ENCODE results near the gene LPCAT3.

The LPCAT3 gene

DNA sequence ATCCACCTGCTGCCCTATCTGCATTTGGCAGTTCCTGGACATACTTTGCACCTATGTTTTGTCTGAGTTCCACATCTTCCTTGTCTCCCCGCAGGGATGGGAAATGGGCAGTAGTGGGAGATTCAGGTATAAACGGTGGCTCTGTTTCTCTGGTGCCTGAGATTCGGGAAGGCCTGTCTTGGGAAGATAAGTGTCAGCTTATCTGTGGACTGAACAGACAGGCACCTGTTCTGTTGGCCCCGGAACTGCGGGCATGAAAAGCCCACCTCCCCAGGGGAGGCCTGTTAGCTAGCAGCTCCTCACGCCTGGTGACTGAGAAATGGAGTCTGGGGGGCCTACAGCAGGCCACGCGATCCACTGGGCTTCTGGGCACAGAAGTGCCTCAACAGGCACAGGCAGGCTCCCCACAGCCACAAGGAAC, 53.7 kb downstream of the LPCAT3 start:
- peak overlapping the region; percentile 79 for H3K27ac ChIP-seq (ENCODE audit: low read depth, low read length)
- H3K9me3 ChIP-seq (ENCODE audit: control insufficient read depth, insufficient read depth, low read length): no peaks in the 10 kb centered on the region
- no peaks in the 10 kb centered on the region for H3K27me3 ChIP-seq (ENCODE audit: control insufficient read depth, insufficient read depth, low read length)
- H3K9ac ChIP-seq (ENCODE audit: low read depth, low read length): no peak overlapping the region
- H3K4me3 ChIP-seq (ENCODE audit: low read depth, low read length): peak overlapping the region; percentile 78; the same call in 1 of the 2 replicates
- H3K4me1 ChIP-seq (ENCODE audit: control insufficient read depth, insufficient read depth, low read length): peaks cover 43% of the 10 kb centered on the region
- H3K36me3 ChIP-seq (ENCODE audit: control insufficient read depth, insufficient read depth, low read length): peaks cover 53% of the 10 kb centered on the region

- peak overlapping the region; percentile 59 for H3K9ac ChIP-seq (ENCODE audit: low read depth, low read length)
- peaks cover 39% of the 10 kb centered on the region for H3K4me1 ChIP-seq (ENCODE audit: control insufficient read depth, insufficient read depth, low read length)
- peak overlapping the region; percentile 78 for H3K4me3 ChIP-seq (ENCODE audit: low read depth, low read length)
These were observed 54.4 kb downstream of the LPCAT3 start for GRCh38 chr12:6963791-6964413.

GRCh38 chr12:6963016-6963731, 55.1 kb downstream of the LPCAT3 start:
- Histone ChIP-seq H3K36me3 (ENCODE audit: control insufficient read depth, insufficient read depth, low read length) (peaks cover 41% of the 10 kb centered on the region), H3K27ac (ENCODE audit: low read depth, low read length) (peak overlapping the region; percentile 11), H3K4me3 (ENCODE audit: low read depth, low read length) (peak overlapping the region; percentile 78), H3K9ac (ENCODE audit: low read depth, low read length) (peak overlapping the region; percentile 78), H3K4me1 (ENCODE audit: control insufficient read depth, insufficient read depth, low read length) (peaks cover 38% of the 10 kb centered on the region), H3K9me3 (ENCODE audit: control insufficient read depth, insufficient read depth, low read length) (no peaks in the 10 kb centered on the region), H3K27me3 (ENCODE audit: control insufficient read depth, insufficient read depth, low read length) (no peaks in the 10 kb centered on the region)

More at GRCh38 chr12:6963791-6964413, 54.4 kb downstream of the LPCAT3 start:
- Histone ChIP-seq H3K27ac (ENCODE audit: low read depth, low read length) (peak overlapping the region; percentile 31), H3K27me3 (ENCODE audit: control insufficient read depth, insufficient read depth, low read length) (no peaks in the 10 kb centered on the region), H3K9me3 (ENCODE audit: control insufficient read depth, insufficient read depth, low read length) (no peaks in the 10 kb centered on the region), H3K36me3 (ENCODE audit: control insufficient read depth, insufficient read depth, low read length) (peaks cover 48% of the 10 kb centered on the region)

DNA sequence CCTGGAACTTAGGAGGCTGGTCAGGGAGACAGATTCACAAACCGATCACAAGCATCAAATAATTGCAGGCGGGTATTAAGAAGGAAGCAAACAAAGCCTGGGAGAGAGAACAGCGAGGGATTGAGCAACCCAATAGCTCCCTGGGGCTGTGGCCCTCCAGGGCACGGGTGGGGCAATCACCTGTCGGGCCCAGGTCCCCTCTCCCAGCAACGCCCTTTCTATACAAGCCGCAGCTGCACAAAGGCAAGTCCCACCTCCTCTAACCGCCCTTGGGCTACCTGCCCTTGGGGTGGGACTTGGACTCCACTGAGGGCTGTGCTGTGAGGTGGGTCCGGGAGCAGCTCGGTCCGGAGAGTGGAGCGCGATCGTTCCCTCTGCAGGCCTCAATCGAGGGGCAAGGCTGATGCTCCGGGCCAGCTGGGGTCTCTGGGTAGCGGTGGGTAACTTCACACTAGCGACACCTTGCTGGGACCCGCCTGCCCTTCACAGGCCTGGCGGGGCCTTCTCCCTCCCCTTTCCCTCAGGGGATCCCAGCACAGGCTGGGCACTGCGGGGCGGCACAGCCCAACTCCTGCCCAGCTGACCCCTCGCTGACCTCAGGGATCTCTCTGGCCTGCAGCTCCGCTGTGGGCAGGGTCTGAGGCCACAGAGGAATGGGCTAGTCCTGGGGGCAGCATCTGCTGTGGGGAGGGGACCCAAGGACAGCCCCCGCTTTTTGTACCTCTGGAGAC, 55.8 kb downstream of the LPCAT3 start:
- H3K9me3 ChIP-seq (ENCODE audit: control insufficient read depth, insufficient read depth, low read length): no peaks in the 10 kb centered on the region
- peaks cover 38% of the 10 kb centered on the region for H3K4me1 ChIP-seq (ENCODE audit: control insufficient read depth, insufficient read depth, low read length)
- peak overlapping the region; percentile 73 for H3K9ac ChIP-seq (ENCODE audit: low read depth, low read length)
- peak overlapping the region; percentile 78 for H3K4me3 ChIP-seq (ENCODE audit: low read depth, low read length)
- H3K27ac ChIP-seq (ENCODE audit: low read depth, low read length): peak overlapping the region; percentile 87
- H3K27me3 ChIP-seq (ENCODE audit: control insufficient read depth, insufficient read depth, low read length): no peaks in the 10 kb centered on the region
- H3K36me3 ChIP-seq (ENCODE audit: control insufficient read depth, insufficient read depth, low read length): peaks cover 34% of the 10 kb centered on the region

- Histone ChIP-seq H3K27me3 (ENCODE audit: control insufficient read depth, insufficient read depth, low read length) (no peaks in the 10 kb centered on the region), H3K9me3 (ENCODE audit: control insufficient read depth, insufficient read depth, low read length) (no peaks in the 10 kb centered on the region), H3K9ac (ENCODE audit: low read depth, low read length) (peak overlapping the region; percentile 73), H3K4me1 (ENCODE audit: control insufficient read depth, insufficient read depth, low read length) (peaks cover 38% of the 10 kb centered on the region), H3K36me3 (ENCODE audit: control insufficient read depth, insufficient read depth, low read length) (peaks cover 27% of the 10 kb centered on the region), H3K4me3 (ENCODE audit: low read depth, low read length) (peak overlapping the region; percentile 78), H3K27ac (ENCODE audit: low read depth, low read length) (peak overlapping the region; percentile 87)
These were observed 56.5 kb downstream of the LPCAT3 start for GRCh38 chr12:6961695-6962284.

DNA sequence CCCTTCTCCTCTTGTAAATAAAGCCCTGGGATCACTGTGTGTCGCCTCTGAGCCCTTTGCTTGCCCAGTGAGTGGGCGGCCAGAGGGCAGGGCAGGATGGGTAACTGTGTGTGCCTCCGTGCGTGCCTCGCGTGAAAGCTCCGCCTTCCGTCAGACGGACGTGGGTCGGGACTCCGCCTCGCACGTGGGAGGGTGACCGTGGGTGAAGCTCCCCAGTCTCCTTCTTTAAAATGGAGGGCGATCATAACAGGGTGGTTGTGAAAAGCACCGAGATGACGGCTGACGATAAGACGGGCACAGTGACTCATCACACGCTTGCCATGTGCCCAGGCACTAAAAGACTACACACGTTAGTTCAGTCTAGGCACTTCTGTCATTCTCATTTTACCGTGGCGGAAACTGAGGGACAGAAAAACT, 57.0 kb downstream of the LPCAT3 start:
- peaks cover 38% of the 10 kb centered on the region for H3K4me1 ChIP-seq (ENCODE audit: control insufficient read depth, insufficient read depth, low read length)

DNA sequence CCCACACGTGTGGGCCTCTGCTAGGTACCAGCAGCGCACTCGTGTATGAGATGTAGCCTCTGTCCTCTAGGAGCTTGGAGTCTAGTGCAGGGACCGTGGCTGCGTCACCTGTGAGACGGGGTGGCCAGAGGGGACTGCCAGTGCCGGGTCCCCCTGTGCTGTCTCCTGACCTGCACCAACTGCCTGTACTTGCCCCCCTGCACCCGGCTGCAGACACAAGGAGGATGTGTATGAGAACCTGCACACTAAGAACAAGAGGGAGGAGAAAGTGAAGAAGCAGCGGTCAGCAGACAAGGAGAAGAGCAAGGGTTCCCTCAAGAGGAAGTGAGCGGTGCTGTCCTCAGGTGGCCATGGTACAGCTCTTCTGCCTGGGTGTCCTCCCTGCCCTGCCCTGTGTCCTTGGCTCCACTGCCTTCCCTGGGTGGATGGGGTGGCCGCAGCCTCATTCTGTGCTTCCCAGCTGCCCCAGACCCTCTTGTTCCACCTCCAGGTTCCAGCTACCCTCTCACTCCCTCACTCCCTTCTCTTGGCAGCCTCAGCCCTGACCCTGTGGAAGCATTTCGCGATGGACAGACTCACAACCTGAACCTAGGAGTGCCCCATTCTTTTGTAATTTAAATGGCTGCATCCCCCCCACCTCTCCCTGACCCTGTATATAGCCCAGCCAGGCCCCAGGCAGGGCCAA, 57.5 kb downstream of the LPCAT3 start:
- peaks cover 19% of the 10 kb centered on the region for H3K36me3 ChIP-seq (ENCODE audit: control insufficient read depth, insufficient read depth, low read length)
- no peak overlapping the region; the same call in 1 of the 2 replicates for H3K4me3 ChIP-seq (ENCODE audit: low read depth, low read length)
- H3K4me1 ChIP-seq (ENCODE audit: control insufficient read depth, insufficient read depth, low read length): peaks cover 38% of the 10 kb centered on the region
- H3K9ac ChIP-seq (ENCODE audit: low read depth, low read length): no peak overlapping the region
- no peaks in the 10 kb centered on the region for H3K9me3 ChIP-seq (ENCODE audit: control insufficient read depth, insufficient read depth, low read length)
- peak overlapping the region; percentile 87 for H3K27ac ChIP-seq (ENCODE audit: low read depth, low read length)
- H3K27me3 ChIP-seq (ENCODE audit: control insufficient read depth, insufficient read depth, low read length): no peaks in the 10 kb centered on the region

More for the DNA sequence above, 57.0 kb downstream of the LPCAT3 start:
- Histone ChIP-seq H3K9me3 (ENCODE audit: control insufficient read depth, insufficient read depth, low read length) (no peaks in the 10 kb centered on the region), H3K27ac (ENCODE audit: low read depth, low read length) (peak overlapping the region; percentile 87), H3K9ac (ENCODE audit: low read depth, low read length) (peak overlapping the region; percentile 73; the same call in 1 of the 2 replicates), H3K4me3 (ENCODE audit: low read depth, low read length) (peak overlapping the region; percentile 78), H3K27me3 (ENCODE audit: control insufficient read depth, insufficient read depth, low read length) (no peaks in the 10 kb centered on the region), H3K36me3 (ENCODE audit: control insufficient read depth, insufficient read depth, low read length) (peaks cover 23% of the 10 kb centered on the region)

GRCh38 chr12:6959805-6960592, 58.3 kb downstream of the LPCAT3 start:
- H3K27ac ChIP-seq (ENCODE audit: low read depth, low read length): no peak overlapping the region
- no peak overlapping the region for H3K9ac ChIP-seq (ENCODE audit: low read depth, low read length)
- H3K4me1 ChIP-seq (ENCODE audit: control insufficient read depth, insufficient read depth, low read length): peaks cover 34% of the 10 kb centered on the region

GRCh38 chr12:6959058-6959804, 59.0 kb downstream of the LPCAT3 start:
- Histone ChIP-seq H3K4me3 (ENCODE audit: low read depth, low read length) (no peak overlapping the region), H3K36me3 (ENCODE audit: control insufficient read depth, insufficient read depth, low read length) (peaks cover 4% of the 10 kb centered on the region), H3K4me1 (ENCODE audit: control insufficient read depth, insufficient read depth, low read length) (peaks cover 26% of the 10 kb centered on the region), H3K9me3 (ENCODE audit: control insufficient read depth, insufficient read depth, low read length) (no peaks in the 10 kb centered on the region), H3K9ac (ENCODE audit: low read depth, low read length) (no peak overlapping the region), H3K27ac (ENCODE audit: low read depth, low read length) (no peak overlapping the region), H3K27me3 (ENCODE audit: control insufficient read depth, insufficient read depth, low read length) (no peaks in the 10 kb centered on the region)

More at GRCh38 chr12:6959805-6960592, 58.3 kb downstream of the LPCAT3 start:
- no peaks in the 10 kb centered on the region for H3K9me3 ChIP-seq (ENCODE audit: control insufficient read depth, insufficient read depth, low read length)
- H3K36me3 ChIP-seq (ENCODE audit: control insufficient read depth, insufficient read depth, low read length): peaks cover 12% of the 10 kb centered on the region
- H3K27me3 ChIP-seq (ENCODE audit: control insufficient read depth, insufficient read depth, low read length): no peaks in the 10 kb centered on the region
- no peak overlapping the region for H3K4me3 ChIP-seq (ENCODE audit: low read depth, low read length)

Measured in HUES48 (cell line).